Glomerular endothelial cell (primary cell): ENCODE results near the gene RFX1. TPM values are rescaled to one million over a fixed set of nuclear protein-coding genes. Genes with fewer than 3 reads are reported as not detected.
"Not testable (repeated sequence)": the region's sequence is repeated elsewhere in the genome, so short reads cannot be mapped to it uniquely, and the experiment has no call there.

ENCODE experiments used
- DNase-seq: peaks from one replicate; pipeline ENCODE4 v3.0.0-alpha.2; 2011; ENCODE audit warnings: low read depth, low spot score; ENCODE audit errors: extremely low read depth
- total RNA-seq: library from RNA; depleted of rRNA; stranded (reverse); fragments of >200 nt; gene quantifications from 2 replicates; pipeline ENCODE4 v1.2.3, GENCODE V29; 2015

Gene RFX1
- total RNA-seq, 1 donor from 2014 or later, result 8.2 TPM

DNA sequence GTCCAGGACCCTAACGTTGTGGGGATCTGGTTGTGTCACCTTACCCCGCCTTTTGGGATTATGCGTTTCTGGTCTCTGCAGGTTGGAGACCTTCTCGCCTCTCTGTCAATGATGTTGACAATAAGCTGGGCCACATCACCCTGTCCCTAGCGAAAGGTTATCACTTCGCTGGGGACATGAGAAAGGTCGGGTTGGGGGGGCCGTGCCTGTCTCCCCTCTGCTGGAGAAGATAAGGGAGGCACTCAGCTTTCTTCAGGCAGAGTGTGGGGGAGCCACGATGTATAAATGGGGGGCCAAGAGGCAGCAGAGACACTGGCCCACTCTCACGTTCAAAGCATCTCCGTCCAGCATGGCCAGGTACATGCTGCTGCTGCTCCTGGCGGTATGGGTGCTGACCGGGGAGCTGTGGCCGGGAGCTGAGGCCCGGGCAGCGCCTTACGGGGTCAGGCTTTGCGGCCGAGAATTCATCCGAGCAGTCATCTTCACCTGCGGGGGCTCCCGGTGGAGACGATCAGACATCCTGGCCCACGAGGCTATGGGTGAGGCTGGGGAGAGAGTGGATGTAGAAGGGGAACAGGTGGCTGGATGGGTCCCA, 21.8 kb upstream of the RFX1 start, which contains the start of gene RLN3:
Gene RLN3 (plus strand): TSS at position 293 of the 595 bp plus-strand sequence. CDS start 57 bp downstream, at position 350.
- DNase-seq, result no peak

DNA sequence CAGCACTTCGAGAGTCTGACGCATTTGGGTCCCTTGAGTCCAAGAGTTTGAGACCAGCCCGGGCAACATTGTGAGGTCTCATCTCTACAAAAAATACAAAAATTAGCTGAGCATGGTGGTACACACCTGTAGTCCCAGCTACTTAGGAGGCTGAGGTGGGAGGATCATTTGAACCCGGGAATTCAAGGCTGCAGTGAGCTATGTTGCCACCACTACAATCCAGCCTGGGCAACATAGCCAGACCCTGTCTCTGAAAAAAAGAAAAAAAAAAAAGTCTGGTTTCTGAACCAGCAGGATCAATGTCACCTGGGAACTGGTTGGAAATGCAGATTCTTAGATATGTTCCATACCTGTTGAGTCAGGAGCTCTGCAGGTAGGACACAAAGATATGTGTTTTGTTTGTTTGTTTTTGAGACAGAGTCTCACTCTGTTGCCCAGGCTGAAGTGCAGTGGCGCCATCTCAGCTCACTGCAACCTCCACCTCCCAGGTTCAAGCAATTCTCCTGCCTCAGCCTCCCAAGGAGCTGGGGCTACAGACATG, 20.6 kb upstream of the RFX1 start:
- not testable (repeated sequence) for DNase-seq

DNA sequence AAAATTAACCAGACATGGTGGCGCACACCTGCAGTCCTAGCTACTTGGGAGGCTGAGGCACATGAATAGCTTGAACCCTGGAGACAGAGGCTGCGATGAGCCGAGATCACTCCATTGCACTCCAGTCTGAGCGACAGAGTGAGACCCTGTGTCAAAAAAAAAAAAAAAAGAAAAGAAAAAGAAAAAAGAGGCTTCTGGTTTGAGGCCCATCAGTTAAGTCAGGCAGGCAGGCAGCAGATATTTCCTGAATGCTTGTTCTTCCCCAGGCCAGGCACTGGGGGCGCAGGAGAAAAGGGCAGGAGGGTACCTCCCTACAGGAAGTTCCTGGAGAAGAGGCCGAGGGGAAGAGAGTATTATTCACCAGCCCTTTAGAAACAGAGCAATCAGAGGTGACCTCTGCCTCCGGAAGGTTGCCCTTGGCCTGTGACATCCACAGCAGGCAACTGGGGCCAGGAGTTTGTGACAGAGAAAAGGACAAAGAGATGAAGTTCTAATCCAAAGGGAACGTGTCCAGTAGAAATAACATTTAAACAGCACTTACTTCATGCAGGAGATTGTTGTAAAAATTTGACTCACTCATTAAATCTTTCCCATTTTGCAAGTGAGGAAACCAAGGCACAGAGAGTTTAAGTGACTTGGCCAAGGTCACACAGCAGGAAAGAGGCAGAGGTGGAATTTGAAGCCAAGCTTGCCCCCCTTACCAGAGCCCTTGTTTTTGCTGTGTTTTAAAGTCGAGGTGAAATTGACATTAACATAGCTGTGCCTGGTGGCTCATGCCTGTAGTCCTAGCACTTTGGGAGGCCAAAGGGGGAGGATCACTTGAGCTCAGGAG, 17.5 kb upstream of the RFX1 start:
- DNase-seq, result no peak

DNA sequence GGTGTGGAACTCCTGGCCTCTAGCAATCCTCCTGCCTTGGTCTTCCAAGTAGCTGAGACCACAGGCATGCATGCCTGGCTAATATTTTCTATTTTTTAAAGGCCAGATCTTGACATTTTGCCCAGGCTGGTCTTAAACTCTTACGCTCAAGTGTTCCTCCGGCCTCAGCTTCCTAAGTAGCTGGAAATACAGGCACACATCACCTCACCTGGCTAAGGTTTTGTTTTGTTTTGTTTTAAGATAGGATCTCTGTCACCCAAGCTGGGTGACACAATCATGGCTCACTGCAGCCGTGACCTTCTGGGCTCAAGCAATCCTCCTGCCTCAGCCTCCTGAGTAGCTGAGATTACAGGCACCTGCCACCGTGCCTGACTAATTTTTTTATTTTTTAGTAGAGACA, 16.3 kb upstream of the RFX1 start:
- DNase-seq, result no peak

DNA sequence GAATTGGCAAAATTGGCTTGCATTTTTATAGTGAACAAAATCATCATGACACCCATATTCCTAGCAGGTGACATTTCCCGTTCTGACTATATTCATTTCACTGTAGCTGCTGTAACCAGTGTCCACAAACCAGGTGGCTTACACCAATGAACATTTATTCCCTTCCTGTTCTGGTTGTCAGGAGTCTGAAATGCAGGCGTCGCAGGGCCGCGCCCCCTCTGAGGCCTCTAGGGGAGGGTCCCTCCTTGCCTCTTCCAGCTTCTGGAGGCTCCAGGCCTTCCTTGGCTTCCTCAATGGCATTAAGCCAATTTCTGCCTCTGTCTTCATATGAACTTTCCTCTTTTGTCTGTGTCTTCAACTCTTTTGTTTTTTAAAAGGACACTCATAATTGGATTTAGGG, 15.4 kb upstream of the RFX1 start:
- DNase-seq, result no peak

DNA sequence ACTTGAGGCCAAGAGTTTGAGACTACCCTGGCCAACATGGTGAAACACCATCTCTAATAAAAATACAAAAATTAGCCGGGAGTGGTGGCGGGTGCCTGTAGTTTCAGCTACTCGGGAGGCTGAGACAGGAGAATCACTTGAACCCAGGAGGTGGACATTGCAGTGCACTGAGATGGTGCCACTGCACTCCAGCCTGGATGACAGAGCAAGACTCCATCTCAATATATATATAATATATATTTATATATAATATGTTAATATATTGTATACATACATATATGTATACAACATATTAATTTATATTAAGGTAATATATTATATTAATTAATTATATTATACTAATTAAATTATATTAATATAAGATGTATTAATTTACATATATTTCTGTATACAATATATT, 13.6 kb upstream of the RFX1 start:
- not testable (repeated sequence) for DNase-seq

DNA sequence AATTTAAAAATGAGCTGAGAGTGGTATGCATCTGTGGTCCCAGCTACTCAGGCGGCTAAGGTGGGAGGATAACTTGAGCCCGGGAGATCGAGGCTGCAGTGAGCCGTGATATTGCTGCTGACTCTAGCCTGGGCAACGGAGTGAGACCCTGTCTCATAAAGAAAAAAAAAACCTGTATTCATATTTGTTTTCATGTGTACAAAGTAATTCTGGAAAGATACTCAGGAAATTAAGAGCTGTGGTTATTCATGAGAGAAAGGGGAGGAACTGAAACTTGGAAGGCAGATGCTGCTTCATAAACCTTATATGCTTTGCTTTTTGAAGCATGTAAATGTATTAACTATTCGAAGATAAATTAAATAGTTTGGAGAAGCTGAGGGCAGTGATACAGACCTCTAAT, 13.0 kb upstream of the RFX1 start:
- no peak for DNase-seq

DNA sequence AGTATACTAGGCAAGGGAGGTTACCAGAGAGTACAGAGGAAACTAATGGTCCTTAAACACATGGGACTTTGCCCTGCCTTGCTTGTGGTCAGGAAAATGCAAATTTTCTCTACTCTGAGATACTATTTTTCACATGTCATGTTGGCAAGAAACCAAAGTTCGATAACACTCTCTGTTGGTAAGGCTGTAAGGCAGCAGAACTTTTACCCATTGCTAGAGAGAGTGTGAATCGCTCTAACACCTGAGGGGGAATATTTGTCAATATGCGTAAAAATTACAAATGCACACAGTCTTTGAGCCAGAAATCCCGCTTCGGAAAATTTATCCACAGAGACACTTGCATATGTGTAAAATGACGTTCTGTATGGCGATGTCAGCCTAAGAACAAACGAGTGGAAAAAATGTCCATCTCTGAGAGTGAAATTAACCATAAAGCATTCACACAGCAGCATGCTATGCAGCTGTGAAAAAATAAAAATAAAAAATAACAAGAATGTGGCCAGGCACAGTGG, 9.5 kb upstream of the RFX1 start:
- DNase-seq, result no peak

DNA sequence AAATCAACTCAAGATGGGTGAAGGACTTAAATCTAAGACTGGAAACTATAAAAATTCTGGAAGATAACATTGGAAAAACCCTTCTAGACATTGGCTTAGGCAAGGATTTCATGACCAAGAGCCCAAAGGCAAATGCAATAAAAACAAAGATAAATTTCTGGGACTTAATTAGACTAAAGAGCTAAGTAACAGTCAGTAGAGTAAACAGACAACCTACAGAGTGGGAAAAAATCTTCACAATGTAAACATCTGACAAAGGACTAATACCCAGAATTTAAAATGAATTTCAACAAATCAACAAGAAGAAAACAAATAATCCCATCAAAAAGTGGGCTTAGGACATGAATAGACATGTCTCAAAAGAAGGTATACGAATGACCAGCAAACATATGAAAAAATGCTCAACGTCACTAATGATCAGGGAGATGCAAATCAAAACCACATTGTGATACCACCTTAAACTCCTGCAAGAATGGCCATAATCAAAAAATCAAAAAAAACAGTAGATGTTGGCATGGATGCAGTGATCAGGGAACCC, 6.3 kb upstream of the RFX1 start:
- DNase-seq, result no peak

DNA sequence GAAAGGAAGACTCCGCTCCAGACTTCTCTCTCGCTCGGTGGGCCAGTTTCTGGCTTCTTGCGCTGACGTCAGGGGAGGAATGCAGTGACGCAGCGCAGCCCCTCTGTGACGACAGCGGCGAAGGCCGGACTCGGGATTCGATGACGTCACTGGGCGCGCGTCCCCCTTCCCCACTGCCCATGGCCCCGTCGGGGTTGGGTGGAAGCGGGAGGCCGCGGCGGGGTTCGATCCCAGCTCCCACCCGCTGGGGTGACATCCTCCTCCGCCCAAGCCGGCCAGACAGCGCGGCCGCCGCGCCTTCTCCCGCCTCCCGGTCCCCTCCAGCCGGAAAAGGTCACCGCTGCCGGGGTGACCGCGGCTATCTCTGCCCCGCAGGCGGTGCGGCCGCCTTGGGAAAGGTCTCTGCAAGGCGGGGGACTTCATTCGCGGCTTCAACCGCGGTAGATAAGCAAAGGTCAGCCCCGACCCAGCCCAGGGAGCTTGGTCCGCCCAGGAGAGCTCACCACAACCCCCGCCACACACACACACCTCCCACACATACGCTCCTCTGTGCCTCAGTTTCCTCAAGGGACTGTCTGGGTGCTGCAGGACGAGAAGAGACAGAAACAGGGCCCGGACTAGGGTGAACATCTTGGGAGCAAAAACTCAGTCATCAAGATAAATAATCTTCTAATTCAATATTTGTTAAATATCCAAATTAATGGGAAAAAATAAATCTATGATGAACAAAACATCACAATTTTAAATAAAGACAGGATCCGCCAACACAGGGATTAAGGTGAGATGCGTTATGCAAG, 844 bp upstream of the RFX1 start:
- DNase-seq, result no peak

DNA sequence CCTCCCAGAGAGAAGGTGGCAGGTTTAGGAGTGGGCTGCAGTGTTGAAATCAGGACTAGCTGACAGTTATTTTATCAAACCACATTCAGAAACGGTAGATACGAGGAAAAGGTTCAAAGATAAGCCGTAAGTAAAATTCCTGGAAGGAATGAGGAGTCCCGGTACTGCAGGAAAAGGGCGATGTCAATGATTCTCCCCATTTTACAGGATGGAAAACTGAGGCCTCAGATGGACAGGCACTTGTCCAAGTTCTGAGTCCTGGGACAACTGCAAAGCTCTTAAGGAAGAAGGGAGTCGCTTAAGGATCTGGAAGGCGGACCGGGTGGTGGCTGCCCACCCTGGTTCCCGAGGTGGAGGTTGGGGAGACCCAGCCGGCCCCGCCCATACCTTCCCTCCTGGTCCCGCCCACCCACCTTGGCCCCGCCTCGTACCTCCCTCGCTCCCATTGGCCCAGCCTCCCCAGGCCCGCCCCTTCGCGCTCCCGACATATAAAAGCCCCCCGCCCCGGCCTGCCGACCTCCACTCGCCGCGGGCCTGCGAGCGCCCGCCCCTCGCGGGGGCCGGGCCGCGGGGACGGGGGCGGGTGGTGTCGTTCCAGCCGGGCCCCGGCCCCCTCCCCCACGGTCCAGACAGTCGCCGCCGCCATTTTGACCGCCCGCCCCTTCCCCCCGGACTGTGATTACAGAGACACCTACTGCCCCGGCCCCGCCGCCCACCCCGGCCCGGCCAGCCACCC, 603 bp downstream of the RFX1 start:
- DNase-seq, result no peak

DNA sequence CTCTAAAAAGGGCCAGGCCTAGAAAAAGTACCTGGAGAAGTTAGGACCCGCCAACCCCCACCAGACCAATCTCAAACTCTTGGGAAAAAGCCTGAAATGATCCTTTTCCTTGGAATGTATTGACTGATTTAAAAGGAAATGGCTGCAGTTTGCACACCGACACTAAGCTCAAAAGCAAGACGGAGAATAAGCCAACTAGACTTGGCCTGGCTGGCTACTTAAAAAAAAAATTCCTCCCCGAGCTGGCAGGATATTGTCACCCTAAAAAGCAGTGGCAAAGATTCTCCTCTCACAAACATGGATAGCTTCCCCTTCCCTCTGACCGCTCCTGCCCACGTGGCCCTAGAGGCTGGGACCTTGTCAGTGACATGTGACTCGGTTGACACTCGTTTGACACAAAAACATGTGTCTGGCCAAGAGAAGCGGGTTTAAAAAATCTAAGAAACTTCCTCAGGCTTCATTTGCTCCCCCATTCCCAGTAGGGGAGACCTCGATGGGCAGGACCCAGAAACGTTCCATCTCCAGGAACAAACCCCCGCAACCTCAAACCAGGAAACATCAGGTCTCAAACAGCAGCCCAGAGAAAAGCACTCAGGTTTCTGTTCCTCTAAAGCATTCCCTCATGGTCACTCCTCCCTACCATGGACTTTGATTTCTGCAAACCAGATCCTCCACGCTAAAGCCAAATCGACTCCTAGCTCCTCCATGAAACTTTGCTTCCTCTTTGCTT, 1.3 kb downstream of the RFX1 start:
- no peak for DNase-seq

DNA sequence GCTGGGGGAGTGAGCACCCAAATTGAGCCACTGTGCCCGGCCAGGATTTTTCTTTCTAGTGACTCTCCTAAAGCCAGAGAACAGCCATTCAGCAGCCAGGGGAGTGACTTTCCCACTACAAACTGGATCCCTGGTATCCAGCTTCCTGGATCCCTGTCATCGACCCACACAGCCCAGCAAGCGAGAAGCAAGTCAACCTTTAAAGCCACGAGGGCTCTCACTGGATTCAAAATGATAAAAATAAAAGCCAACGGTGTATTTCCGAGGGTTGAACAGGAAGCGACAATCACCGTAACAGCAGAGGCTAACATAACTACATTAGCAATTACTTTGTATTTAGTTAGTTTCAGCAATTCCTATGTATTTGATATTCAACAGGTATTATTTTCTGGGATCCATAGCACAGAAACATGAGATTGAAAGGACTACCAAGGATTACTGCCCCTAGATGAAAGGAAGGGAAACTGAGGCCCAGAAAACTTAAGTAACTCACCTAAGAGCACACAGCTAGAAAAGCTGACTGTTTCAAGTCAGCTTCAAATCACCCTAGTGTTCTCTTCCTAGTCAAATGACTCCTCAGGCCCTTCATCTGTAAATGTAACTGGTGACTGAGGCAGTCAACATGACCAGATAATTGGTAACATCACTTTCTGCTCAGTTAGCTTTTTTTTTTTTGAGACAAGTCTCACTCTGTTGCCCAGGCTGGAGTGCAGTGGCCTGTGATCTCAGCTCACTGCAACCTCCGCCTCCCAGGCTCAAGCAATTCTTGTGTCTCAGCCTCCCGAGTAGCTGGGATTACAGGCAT, 2.7 kb downstream of the RFX1 start:
- DNase-seq, result no peak

DNA sequence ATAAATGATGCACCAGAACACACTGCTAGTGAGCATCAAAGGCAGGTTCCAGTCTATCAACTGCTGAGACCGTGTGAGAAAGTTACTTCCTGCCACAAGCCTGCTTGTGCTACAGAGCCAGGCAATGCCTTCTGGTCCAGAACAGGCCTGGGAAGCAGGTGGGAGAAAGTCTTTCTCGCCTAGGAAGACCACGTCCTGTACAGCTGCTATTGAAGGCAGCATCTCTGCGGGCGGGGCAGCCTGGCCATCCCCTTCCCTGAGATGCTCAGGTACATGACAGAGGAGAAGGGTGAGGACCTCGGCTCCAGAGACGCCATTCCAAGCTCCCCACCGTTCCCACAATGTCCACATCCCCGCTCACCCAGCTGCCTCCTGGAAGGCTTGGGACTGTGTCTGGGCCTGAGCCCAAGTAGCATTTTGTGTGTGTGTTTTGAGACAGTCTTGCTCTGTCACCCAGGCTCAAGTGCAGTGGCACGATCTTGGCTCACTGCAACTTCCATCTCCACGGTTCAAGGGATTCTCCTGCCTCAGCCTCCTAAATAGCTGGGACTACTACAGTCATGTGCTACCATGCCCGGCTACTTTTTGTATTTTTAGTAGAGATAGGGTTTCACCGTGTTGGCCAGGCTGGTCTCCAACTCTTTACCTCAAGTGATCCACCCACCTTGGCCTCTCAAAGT, 3.4 kb downstream of the RFX1 start:
- DNase-seq, result no peak

DNA sequence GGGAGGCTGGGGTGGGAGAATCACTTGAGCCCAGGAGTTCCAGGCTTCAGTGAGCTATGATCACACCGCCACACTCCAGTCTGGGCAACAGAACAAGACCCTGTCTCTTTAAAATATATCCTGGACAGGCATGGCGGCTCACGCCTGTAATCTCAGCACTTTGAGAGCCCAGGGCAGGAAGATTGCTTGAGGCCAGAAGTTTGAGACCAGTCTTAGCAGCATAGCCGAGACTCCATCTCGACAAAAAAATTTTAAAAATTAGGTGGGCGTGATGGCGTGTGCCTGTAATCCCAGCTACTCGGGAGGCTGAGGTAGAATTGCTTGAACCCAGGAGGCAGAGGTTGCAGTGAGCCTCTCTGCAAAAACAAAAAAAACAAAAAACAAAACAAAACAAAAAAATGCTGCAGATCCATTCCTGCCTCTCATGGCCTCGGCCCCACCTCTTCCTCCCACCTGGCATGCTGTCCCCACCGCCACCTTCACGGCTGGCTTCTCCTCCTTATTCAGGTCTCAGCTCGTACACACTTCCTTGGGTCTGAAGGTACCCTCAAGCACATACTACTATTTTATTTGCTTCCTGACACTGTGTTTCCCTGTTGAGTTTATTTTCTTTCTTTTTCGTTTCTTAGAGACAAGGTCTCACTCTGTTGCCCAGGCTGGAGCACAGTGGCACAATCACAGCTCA, 5.3 kb downstream of the RFX1 start:
- DNase-seq, result no peak

DNA sequence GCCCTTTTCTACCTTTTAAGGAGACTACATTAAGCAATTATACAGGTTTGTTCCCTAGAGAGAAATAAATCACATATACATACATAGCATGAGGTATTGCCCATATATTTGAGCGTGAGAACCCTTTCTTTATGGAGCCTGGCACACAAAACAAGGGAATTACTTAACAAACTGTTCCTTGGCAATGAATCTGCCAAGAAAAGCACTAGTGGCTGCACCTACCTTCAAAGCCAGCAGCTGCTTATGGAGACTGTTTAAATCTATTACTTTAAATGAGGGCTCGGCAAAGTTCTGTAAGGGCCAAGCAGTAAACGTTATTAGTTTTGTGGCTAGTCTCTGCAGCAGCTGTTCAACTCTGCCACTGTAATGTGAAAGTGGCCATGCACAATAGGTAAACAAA, 7.0 kb downstream of the RFX1 start:
- no peak for DNase-seq

DNA sequence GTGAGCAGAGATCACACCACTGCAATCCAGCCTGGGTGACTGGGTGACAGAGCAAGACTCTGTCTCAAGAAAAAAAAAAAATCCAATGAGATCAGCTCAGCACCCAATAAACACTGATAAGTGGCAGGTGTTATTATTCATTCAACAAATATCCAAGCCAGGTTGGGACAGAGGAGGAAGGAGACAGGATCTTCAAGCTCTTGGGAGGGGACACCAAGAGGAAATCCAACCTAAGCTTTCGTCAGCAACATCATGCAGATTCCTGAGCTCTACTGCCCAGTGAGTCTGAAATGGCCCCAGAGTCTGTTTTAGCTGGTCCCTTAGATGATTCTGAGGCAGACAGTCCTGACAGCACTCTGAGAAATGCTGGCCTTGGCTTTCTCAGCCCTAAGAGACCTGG, 7.7 kb downstream of the RFX1 start:
- no peak for DNase-seq

DNA sequence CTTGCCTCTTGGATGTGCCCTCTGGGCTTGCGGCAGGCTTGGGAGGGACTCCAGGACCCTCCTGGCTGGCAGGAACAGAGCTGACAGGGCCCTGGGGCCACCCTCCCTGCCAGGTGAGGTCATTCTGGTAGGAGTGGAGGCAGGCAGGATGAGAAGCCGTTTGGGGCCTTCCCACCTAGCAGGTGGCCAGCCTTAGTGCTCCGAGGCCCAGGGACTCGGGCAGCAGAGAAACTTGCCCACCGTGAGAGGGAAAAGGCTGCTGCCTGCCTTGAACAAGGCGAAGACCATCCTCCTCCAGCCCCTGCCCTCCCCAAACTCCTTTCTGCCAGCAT, 8.5 kb downstream of the RFX1 start:
- no peak for DNase-seq
